Loucy (cell line): ENCODE measurements around the gene MRPS15.

Experiments
- H2AFZ ChIP-seq: fragments of 200-600 bp; sonication (generic); 2 replicates; pipeline ENCODE4 v1.6.0; 2016; ENCODE audit warnings: antibody characterized with exemption, mild to moderate bottlenecking, low read length, moderate library complexity
- H3F3A ChIP-seq: fragments of 200-600 bp; 2 replicates; pipeline ENCODE4 v1.6.0; 2016; ENCODE audit warnings: antibody characterized with exemption, low read depth, mild to moderate bottlenecking
- H3K27me3 ChIP-seq: fragments of 200-600 bp; sonication (generic); 2 replicates; pipeline ENCODE4 v1.6.1; 2014; ENCODE audit warnings: low read length, mild to moderate bottlenecking; ENCODE audit not compliant: insufficient read depth, poor library complexity, severe bottlenecking
- H3K36me3 ChIP-seq: fragments of 200-600 bp; sonication (generic); 2 replicates; pipeline ENCODE4 v1.6.1; 2016; ENCODE audit warnings: low read length; ENCODE audit not compliant: insufficient read depth
- H3K4me1 ChIP-seq: fragments of 200-600 bp; sonication (generic); 2 replicates; pipeline ENCODE4 v1.5.1; 2014; ENCODE audit warnings: low read length, mild to moderate bottlenecking; ENCODE audit not compliant: insufficient read depth, poor library complexity, severe bottlenecking
- H3K4me2 ChIP-seq: fragments of 200-600 bp; sonication (generic); 2 replicates; pipeline ENCODE4 v1.6.0; 2014; ENCODE audit warnings: antibody characterized with exemption, low read length, low read depth, mild to moderate bottlenecking; ENCODE audit not compliant: poor library complexity, severe bottlenecking
- H3K4me3 ChIP-seq: fragments of 200-600 bp; sonication (generic); 2 replicates; pipeline ENCODE4 v1.5.1; 2014; ENCODE audit warnings: low read length, mild to moderate bottlenecking, mixed read lengths; ENCODE audit not compliant: poor library complexity, severe bottlenecking
- H3K79me2 ChIP-seq: fragments of 200-600 bp; sonication (generic); 2 replicates; pipeline ENCODE4 v1.6.1; 2014; ENCODE audit warnings: low read length; ENCODE audit not compliant: insufficient read depth
- H3K9ac ChIP-seq: fragments of 200-600 bp; sonication (generic); 2 replicates; pipeline ENCODE4 v1.6.0; 2014; ENCODE audit warnings: mild to moderate bottlenecking, low read depth, low read length, moderate library complexity; ENCODE audit not compliant: poor library complexity, severe bottlenecking
- H3K9me2 ChIP-seq: fragments of 200-600 bp; sonication (generic); replicated peaks from 2 replicates; pipeline ENCODE4 v1.6.1; 2016; ENCODE audit warnings: low read depth, low read length, mixed read lengths
- H3K9me3 ChIP-seq: fragments of 200-600 bp; sonication (generic); 2 replicates; pipeline ENCODE4 v1.6.1; 2014; ENCODE audit warnings: mild to moderate bottlenecking, antibody characterized with exemption, low read length, low read depth; ENCODE audit not compliant: insufficient read depth
- H4K20me1 ChIP-seq: fragments of 200-600 bp; sonication (generic); 2 replicates; pipeline ENCODE4 v1.6.0; 2014; ENCODE audit warnings: antibody characterized with exemption, low read length, mild to moderate bottlenecking; ENCODE audit not compliant: insufficient read depth, poor library complexity, severe bottlenecking
- EZH2phosphoT487 ChIP-seq: fragments of 200-600 bp; IDR thresholded peaks from 2 replicates; pipeline ENCODE4 v1.6.1; 2018; ENCODE audit warnings: antibody characterized with exemption, mild to moderate bottlenecking, moderate library complexity, borderline replicate concordance
- TF ChIP-seq, protein P1 (sequence below): fragments of 200-600 bp; sonication (generic); conservative IDR thresholded peaks from 2 replicates; pipeline ENCODE4 v1.5.1; 2014; ENCODE audit warnings: mild to moderate bottlenecking, antibody characterized with exemption, low read length

MRPS15 gene

DNA sequence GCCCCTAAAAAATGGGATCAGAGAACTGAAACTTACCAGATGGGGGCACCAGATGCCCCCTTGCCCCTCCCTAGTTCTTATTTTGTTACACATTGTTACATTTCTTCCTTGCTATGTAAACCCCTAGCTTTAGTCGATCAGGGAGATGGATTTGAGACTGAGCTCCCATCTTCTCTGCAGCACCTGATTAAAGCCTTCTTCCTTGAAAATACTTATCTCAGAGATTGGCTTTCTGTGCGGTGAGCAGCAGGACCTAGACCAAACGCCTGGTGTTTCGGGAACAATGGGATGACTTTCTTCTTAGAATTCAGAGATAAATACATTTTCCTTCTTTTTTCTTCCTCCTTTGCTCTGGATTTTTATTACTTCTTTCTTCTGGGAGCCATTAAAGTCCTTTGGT lies 49.8 kb downstream of the MRPS15 start:
- TF ChIP-seq, protein P1, sequence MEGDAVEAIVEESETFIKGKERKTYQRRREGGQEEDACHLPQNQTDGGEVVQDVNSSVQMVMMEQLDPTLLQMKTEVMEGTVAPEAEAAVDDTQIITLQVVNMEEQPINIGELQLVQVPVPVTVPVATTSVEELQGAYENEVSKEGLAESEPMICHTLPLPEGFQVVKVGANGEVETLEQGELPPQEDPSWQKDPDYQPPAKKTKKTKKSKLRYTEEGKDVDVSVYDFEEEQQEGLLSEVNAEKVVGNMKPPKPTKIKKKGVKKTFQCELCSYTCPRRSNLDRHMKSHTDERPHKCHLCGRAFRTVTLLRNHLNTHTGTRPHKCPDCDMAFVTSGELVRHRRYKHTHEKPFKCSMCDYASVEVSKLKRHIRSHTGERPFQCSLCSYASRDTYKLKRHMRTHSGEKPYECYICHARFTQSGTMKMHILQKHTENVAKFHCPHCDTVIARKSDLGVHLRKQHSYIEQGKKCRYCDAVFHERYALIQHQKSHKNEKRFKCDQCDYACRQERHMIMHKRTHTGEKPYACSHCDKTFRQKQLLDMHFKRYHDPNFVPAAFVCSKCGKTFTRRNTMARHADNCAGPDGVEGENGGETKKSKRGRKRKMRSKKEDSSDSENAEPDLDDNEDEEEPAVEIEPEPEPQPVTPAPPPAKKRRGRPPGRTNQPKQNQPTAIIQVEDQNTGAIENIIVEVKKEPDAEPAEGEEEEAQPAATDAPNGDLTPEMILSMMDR = no peak
- no peak for TF ChIP-seq EZH2phosphoT487

DNA sequence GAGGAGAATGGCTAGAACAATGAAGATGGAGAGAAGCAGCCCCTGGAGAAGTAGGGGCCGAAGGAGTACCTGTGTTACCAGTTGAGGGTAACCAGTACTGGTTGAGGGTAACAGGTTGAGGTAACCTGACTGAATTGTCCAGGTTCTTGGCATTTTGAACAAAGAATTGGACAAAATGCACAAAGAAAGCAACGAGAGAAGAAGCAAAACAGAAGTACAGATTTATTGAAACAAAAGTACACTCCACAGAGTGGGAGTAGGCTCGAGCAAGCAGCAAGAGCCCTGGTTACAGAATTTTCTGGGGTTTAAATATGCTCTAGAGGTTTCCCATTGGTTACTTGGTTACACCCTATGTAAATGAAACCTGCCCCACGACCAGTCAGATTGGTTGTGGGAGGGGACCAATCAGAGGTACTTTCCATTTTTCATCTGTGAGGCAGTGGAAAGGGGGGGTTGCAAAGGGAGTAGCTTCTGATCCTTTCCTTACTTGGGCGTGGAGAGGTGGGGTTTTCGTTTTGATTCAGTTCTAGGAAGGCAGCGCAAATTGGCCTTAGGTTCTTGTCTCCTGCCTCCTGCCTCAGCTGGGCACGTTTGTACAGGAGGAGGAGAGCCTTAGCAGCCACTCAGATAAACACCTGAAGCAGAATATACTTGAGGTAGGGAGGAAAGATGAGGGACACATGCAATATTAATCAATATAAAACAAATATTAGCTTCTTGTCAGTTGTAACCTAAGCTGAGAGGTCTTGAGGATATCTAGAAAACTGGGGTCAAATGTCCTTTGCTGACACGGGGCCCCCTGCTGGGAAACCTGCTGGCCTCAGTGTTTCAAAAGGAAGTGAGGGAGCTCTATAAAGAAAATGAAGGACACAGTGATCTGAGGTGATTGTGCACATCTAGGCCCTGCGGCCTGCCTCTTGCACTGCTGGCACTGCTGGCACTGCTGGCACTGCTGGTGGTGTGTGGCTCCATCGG lies 52.2 kb downstream of the MRPS15 start:
- Histone ChIP-seq H3K9me3 (no peaks in the 10 kb centered on the region), H3K36me3 (no peaks in the 10 kb centered on the region), H3K79me2 (no peaks in the 10 kb centered on the region), H4K20me1 (no peaks in the 10 kb centered on the region), H2AFZ (peak overlapping the region; percentile 75), H3K4me3 (peak overlapping the region; percentile 27), H3K9me2 (no peaks in the 10 kb centered on the region), H3F3A (peaks cover 4% of the 10 kb centered on the region; the same call in 1 of the 2 replicates), H3K4me1 (peaks cover 6% of the 10 kb centered on the region), H3K27me3 (no peaks in the 10 kb centered on the region), H3K4me2 (peak overlapping the region; percentile 41), H3K9ac (peak overlapping the region; percentile 53)
- TF ChIP-seq EZH2phosphoT487 = no peak
- TF ChIP-seq, protein P1 = peak; percentile 48

More for the DNA sequence above, 49.8 kb downstream of the MRPS15 start:
- H3K79me2 ChIP-seq = no peaks in the 10 kb centered on the region
- H3K9me3 ChIP-seq = no peaks in the 10 kb centered on the region
- H3K4me3 ChIP-seq = no peak overlapping the region
- H3F3A ChIP-seq = peaks cover 4% of the 10 kb centered on the region; the same call in 1 of the 2 replicates
- H4K20me1 ChIP-seq = no peaks in the 10 kb centered on the region
- no peak overlapping the region for H2AFZ ChIP-seq
- H3K9ac ChIP-seq = no peak overlapping the region
- no peak overlapping the region for H3K4me2 ChIP-seq
- no peaks in the 10 kb centered on the region for H3K36me3 ChIP-seq
- H3K27me3 ChIP-seq = no peaks in the 10 kb centered on the region
- H3K9me2 ChIP-seq = no peaks in the 10 kb centered on the region
- peaks cover 6% of the 10 kb centered on the region for H3K4me1 ChIP-seq

- Histone ChIP-seq H3K36me3 (no peaks in the 10 kb centered on the region), H4K20me1 (no peaks in the 10 kb centered on the region), H3F3A (peaks cover 4% of the 10 kb centered on the region; the same call in 1 of the 2 replicates), H3K27me3 (no peaks in the 10 kb centered on the region), H3K9me3 (no peaks in the 10 kb centered on the region), H3K9ac (no peak overlapping the region), H2AFZ (no peak overlapping the region), H3K4me1 (peaks cover 6% of the 10 kb centered on the region), H3K79me2 (no peaks in the 10 kb centered on the region), H3K4me2 (no peak overlapping the region), H3K9me2 (no peaks in the 10 kb centered on the region), H3K4me3 (no peak overlapping the region)
- no peak for TF ChIP-seq EZH2phosphoT487
- TF ChIP-seq, protein P1 = no peak
These were observed 55.7 kb downstream of the MRPS15 start for GRCh38 chr1:36408479-36408878.
